GM21360 (cell line): ENCODE data around the gene RMND1.
"Not testable (repeated sequence)": the region's sequence is repeated elsewhere in the genome, so short reads cannot be mapped to it uniquely, and the experiment has no call there.

Experiments
- ATAC-seq: cut with Tn5 transposase; IDR thresholded peaks from one replicate; pipeline ENCODE4 v1.9.1; 2021; ENCODE audit warnings: mild to moderate bottlenecking, moderate library complexity; ENCODE audit not compliant: unreplicated experiment

The RMND1 gene

DNA sequence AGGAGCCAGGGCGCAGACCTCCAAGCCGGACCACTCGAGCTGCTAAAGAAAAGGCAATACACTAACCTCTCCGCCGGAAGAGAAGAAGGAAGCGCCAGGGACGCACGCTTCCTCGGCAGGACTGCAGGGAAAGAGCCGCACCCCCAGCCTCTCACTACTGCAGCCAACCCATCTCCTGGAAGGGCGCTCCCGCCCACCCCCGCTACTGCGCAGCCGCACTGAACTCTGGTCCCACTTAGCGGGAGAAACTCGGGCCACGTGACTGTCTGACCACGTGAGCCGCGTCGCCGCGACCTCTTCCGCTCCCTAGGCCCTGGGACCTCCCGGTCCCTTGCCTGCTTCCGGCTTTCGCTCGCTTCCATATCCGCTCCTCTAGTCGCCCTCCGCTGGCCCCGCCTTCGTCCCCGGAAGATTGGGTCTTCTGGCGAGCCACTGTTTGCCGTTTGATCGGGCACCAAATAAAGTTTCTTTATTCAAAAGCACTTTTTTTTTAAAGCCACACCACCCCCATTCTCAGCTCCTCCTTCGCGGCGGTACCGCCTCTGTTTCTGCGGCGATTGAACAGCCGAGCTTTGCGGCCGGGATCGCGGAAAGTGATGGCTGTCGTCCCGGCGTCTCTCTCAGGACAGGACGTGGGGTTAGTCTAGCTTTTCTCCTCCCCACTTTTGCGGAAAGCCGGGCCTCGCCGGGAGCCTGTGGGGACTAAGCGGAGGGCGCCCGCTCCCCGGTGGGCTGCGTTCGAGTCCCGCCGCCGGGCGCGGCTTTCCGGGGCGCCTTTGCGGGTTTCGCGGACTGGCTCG, at the start of gene RMND1:
TSS of gene RMND1 (minus strand) at position 177 of the 800 bp plus-strand sequence. CDS start 6,315 bp downstream, outside the sequence.
- peak; percentile 98 for ATAC-seq

- ATAC-seq, result no peak
Observed at GRCh38 chr6:151499551-151499950, 47.6 kb upstream of the RMND1 start.

DNA sequence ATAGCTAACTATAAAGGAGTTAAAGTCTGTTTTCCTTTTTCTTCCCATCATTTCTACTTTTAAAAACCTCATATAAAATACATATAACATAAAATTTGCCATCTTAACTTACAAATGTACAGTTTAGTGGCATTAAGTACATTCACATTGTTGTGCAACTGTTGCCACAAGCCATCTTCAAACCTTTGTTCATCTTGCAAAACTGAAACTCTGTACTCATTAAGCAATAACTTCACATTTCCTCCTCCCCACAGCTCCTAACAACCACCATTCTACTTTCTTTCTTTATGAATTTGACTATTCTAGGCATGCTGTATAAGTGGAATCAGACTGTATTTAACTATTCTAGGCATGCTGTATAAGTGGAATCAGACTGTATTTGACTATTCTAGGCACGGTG, 46.4 kb upstream of the RMND1 start:
- no peak for ATAC-seq

GRCh38 chr6:151497905-151498304, 46.0 kb upstream of the RMND1 start:
- no peak for ATAC-seq

- no peak for ATAC-seq
Observed at GRCh38 chr6:151495380-151495779, 43.5 kb upstream of the RMND1 start.

DNA sequence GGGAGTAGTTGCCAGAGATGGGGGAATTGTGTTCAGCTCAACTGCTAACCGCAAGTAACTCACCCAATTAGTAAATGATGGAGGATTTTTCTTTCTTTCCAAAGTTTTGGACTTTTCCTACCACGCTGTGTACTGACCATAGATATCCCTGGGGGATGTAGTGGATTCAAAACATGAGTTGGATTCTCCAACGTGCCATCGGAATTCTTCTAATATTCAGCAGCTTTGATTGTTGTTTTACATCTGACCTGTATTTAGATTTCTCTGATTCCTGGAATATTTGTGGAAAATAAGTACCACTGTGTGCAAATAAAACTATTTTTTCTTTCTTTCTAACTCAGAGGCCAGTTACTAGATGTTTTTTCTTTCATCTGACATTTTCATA, 43.0 kb upstream of the RMND1 start:
- no peak for ATAC-seq

DNA sequence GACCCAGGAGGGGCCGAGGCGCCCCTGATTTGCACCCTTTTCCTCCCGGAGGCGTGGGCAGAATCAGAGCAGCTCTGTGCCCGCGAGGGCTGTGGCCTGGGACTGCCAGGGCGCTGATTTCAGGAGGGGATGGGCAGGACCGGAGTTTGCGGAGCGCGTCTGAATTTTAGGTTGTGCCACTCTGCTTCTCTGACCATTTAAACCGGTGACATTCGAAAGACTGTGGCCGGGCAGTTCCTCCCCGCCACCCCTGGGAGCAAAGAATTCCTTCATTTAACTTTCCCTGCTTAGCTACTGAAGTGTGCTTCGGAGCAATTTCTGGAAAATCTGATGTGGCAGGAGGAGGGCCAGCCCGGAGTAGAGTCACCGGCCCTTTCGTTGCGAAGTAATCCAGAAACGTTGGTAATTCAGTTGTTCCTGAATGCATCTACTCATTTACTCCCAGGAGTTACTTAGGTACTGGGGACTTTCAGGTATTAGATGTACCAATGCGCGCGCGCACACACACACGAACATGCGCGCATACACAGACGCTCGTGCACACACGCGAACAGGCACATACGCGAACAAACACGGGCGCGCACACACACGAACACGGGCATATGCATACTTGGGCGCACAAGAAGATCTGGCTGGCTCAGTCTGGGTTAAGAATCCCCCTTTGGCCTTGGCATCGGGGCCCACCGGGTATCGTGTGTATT, 42.5 kb upstream of the RMND1 start:
- ATAC-seq, result no peak

DNA sequence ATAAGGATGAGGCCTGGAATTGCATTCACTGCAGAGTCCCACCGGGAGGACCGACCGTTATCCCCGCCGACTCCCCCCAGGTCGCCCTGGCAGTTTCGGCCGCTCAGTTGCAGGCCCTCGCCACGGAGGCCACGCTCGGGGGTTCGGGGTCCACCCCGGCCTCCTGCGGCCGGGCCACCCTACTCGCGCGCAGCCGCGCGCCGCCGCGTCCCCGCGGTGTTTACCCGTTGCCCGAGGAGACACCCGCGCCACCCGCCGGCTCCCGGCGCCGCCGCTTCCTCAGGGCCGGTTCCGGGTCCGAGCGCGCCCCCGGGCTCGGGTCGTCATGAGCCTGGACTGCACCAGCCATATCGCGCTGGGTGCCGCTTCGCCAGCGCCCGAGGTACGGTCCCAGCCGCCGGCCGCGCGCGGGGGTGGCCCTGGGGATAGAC, 41.9 kb upstream of the RMND1 start, which contains the start of gene CCDC170:
TSS of gene CCDC170 (plus strand) at position 214 of the 431 bp plus-strand sequence. CDS start at position 326, 112 bp downstream.
- ATAC-seq, result no peak

DNA sequence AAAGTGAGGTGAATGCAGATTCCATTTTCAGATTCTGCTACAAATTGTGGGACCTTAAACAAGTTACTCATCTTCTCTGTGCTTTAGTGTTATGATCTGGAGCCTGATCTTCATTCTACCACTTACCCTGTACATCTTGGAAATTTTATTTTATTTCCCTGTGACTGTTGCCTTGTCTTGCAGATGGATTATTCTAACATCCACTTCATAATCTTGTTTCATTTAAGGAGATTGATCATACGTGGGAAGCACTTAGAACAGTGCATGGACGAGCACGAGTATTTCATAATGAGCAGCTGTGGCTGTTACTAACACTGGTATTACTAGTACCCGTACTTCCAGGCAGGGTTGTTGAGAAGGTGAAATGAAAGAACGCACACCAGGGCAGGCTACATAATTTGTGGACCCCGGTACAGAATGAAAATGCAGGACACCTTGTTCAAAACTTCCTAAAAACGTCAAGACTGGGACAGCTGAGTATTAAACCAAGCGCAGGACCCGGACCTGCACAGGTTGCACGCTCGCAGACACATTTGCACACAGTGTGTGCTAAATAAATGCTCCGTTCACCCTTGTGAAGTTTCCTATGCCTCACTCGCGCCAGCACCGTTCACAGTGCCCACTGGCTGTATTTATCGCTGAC, 41.4 kb upstream of the RMND1 start:
- ATAC-seq, result no peak

- ATAC-seq, result no peak
Observed at GRCh38 chr6:151490996-151491395, 39.1 kb upstream of the RMND1 start.

DNA sequence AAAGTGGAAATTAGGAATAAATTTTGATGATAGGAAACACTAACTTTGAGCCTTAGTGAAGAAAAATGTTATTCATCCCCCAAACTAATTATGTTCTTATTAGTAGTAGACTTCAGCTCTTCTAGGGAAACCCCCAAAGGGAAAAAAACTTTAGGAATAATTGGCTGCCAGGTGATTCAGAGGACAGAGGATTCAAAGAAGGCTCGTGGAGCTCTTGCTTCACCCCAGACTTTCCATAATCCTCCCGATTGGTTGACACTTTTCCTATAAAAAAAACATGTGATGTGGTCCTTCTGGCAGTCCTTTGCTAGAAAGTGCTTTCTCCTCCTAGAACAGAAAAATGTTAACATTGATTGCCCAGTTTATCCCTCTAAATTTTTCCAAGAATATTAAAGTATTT, 36.3 kb upstream of the RMND1 start:
- no peak for ATAC-seq

DNA sequence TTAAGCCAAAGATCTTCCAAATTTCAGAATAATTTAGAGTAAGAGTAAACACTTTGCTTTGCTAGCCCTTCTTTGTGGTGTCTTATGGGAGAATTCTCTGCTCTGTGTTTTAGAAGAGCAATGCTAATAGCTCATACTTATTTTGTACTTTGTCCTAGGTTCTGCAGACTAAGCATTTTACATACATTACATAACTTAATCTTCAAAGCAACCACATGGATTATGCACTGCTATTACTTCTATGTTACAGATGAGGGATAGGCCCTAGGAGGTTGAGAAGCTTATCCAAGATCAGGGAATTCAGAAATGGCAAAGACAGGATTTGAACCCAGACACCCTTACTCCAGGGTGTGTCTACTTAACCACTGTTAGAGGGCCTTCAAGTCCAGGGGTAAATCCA, 32.1 kb upstream of the RMND1 start:
- no peak for ATAC-seq

GRCh38 chr6:151482290-151482689, 30.4 kb upstream of the RMND1 start:
- peak; percentile 68 for ATAC-seq

GRCh38 chr6:151481786-151482185, 29.9 kb upstream of the RMND1 start:
- peak; percentile 26 for ATAC-seq

DNA sequence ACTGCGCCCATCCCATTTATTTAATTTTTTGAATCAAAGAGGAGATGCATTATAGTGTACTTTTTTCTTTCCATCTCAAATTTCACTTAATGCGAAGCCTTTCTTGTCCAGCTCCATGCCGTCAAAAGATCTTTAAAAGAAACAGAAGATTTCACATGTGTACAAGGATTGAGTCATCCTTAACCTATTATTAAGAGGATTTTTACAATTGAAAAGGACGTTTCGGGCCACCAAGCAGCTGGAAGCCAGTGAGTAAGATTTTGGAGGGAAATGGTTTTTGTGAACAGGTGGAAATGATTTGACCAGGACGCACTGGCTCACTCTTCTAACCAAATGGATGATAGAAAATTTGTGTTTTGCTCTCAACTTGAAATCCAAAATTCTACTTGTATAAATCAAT, 26.7 kb upstream of the RMND1 start:
- ATAC-seq, result no peak

DNA sequence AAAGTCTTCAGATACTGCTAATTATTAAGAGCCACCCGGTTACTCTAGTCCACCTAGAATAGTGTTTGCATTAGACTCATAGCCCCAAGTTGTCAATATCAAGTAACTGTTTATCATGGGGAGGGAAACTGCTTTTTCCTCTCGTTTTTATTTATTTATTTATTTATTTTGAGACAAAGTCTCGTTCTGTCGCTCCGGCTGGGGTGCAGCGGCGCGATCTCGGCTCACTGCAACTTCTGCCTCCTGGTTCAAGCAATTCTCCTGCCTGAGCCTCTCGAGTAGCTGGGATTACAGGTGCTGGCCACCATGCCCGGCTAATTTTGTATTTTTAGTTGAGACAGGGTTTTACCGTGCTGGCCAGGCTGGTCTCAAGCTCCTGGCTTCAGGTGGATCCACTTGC, 25.8 kb upstream of the RMND1 start:
- ATAC-seq, result no peak

- peak; percentile 87 for ATAC-seq
Observed at GRCh38 chr6:151475653-151476523, 24.0 kb upstream of the RMND1 start.

- ATAC-seq, result no peak
Observed at GRCh38 chr6:151464702-151465101, 12.8 kb upstream of the RMND1 start.

- no peak for ATAC-seq
Observed at GRCh38 chr6:151461673-151462072, 9.7 kb upstream of the RMND1 start.

- ATAC-seq, result not testable (repeated sequence)
Observed at GRCh38 chr6:151455751-151456398, 3.9 kb upstream of the RMND1 start.
